GM19035 (cell line): ENCODE results near the gene ZNF385B.
"Not testable (repeated sequence)": the region's sequence is repeated elsewhere in the genome, so short reads cannot be mapped to it uniquely, and the experiment has no call there.

ENCODE experiments used
- ATAC-seq: cut with Tn5 transposase; IDR thresholded peaks from one replicate; pipeline ENCODE4 v1.9.1; 2021; ENCODE audit not compliant: unreplicated experiment

ZNF385B gene

DNA sequence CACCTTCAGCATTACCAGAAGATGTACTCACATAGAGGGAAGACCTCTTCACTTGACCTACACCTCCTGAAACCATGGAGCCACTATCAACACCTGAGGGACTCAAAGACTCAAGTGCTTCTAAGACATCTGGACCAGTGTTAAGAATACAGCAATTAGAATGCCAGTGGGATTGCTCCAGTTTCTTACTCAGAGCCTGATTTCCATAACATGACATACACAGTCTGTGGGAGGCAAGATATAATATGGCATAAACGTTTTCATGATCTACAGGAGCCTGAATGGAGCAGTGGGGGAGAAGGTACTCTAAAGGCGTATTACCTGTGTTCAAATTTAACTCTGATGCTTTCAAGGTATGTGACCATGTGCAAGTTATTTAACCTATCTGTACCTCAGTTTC lies 57.2 kb downstream of the ZNF385B start:
- ATAC-seq, result no peak

DNA sequence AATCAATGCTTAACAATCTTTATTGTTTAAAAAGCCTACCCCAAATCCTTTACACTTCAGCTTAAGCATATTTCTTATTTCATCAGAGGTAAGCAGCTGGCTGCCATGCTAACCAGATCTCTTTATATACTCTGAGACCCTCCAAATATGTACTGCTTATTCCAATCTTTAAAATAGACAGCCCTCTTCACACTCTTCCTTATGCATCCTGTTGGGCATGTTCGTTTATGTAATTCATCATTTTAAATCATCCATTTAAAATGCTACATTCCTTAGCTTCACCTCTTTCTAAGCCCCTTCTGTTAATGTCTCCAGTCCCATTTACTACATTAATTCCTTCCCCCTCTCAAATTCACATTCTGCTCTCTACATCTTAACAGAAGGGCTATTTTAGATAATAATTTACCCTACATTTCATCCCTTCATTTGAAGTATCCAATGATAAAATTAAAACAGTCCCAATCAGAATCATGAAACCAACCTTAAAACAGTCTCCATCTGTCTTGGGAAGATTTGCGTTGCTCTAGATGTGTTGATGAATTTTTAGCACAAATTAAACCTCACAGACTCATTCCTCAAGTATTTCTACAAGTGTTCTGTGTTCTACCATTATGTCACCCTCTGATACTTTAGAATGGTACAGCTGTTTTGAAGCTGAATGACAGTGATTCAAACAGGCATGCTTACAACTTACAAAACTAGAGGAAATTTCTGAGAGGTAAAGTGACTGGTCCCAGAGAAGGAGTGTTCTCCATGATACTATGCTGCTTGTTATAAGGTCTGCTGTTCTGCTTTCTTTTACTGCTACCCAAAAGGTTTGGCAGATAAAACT lies 59.1 kb downstream of the ZNF385B start:
- ATAC-seq, result no peak

DNA sequence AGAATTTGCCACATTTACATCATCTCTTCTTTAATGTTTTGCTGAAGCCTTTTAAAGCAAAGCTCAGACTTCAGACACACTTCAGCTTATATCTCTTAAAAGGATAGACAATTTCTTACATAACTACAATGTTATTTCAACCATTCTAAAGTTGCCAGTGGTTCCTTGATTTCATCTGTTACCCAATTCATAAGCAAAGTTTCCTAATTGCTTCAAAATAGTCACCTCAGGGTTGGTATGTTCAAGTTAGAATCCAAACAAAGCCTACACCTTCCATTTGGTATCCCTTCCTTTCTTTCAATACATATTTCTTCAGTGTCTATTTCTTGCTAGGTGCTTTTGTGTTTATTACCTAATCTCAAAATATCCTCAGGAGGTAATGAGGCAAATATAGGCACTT lies 60.6 kb downstream of the ZNF385B start:
- no peak for ATAC-seq

DNA sequence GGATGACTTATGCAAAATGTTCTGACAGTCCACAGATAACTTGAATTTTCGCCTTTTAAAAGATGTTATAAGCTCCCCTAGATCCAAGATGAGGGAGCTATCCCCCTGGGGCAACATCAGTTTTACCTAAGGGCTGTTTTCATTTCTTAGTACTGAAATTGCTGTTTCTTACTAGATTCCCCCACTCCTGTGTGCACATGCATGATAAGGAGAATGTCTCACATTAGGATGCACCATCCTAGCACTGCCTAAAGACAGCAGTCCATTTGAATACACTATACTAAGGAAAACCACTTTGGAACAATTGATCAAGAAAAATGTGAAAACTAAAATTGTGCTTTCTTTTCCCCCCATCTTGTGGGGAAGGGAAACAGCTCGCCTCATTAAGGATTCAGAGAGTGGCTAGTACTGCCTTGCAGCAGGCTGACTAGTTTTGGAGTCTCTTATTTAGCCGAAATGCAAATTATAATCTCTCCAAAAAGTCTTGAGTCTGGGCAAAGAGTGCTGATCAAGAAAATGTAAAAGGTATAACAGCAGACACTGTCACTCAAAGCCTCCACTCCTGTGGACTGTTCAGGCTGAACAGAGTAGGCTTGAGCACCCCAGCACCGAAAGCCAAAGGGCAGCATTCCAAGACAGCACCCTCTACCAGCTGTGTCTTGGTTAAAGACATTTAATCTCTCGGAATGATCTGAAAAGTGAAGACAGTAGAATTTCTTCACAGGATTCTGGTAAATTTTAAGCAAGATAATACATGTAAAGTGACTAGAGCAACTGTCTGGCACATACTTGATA lies 65.0 kb downstream of the ZNF385B start:
- no peak for ATAC-seq

DNA sequence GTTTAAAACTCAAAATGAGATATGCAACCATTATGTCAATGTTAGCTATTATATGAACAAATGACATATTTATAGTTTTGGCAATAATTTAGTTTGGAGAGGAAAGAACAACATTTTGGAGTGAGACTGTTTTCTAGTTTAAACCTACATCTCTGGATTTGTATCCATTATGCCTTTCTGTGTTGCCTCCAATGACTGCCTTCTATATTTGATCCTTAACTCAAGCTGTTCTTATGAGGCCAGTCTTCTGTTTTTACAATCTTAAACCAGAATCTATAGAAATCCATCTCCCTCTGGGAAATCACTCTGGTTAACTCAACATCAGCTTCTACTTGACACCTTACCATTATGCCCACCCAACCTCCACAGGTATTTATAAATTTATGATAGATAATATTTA lies 67.5 kb downstream of the ZNF385B start:
- no peak for ATAC-seq

DNA sequence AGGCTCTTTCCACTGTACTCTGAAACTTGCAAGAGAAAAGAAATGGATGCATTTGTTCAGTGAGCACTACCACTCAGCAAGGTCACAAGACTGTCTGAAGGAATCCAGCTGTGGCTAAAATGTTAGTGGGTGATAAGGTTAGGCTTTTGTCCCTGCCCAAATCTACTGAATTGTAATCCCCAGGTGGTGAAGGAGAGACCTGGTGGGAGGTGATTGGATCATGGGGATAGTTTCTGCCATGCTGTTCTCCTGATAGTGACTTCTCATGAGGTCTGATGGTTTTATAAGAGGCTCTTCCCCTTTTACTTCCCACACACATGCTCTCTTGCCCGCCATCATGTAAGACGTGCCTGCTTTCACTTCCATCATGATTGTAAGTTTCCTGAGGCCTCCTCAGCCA lies 68.2 kb downstream of the ZNF385B start:
- no peak for ATAC-seq

DNA sequence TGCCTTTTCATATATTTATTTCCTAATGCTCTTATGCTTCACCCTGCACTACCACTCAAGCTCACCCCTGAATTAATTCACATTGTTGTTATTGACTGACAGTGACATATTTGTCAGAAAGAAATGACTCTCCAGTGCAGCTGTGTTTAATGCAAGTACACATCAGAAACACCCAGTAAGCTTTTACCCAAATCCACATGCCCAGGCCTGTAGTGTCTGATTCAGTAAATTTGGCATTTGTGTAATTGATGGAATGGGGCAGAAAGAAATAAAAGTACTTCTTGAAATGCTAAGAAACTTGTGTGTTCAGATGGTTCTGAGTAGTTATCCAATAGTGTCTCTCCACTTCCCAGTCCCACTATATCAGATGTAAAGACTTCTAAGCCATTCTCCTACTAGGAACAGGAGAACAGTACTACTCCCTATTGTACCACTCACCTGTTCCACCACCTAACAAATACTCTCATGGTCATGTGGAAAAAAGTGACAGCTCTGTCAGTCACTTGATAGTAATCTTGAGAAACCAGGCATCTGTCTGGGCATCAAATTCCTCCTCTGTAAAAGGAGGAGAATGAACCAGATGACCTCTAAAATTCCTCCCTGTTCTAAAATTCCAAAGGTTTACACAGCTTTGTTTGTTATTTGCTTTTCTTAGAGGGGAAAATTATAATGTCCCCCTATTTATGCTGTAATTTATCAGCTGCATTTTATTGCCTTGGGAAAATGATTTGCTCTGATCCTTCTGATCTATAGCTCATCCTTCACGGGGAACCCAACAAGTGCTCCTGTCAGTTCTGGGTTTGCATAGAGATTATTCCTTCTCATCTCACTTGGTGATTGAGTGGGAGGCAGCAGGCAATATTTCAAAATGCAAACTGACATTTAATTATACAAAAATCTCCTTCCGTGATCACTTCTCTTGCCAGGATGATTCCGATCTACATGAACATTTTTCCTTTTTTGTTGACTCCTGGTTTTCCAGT lies 70.9 kb downstream of the ZNF385B start:
- ATAC-seq, result no peak

DNA sequence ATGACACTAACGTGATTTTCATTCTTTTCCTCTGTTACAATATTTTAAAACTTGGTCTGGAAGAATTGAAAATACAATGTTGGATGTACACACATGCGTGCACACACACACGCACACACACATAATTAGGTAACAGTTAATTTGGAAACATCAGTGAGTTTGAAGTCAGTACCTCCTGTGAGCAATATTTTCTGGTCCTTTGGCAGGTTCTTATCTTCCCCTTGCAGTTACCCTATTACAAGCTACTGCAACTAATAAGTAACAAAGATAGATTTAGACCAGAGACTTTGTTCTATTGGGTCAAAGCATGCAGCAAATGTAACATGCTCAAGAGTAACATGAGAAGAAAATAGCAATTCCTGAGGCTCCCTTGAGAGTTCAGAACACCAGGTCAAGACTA lies 73.3 kb downstream of the ZNF385B start:
- ATAC-seq, result no peak

DNA sequence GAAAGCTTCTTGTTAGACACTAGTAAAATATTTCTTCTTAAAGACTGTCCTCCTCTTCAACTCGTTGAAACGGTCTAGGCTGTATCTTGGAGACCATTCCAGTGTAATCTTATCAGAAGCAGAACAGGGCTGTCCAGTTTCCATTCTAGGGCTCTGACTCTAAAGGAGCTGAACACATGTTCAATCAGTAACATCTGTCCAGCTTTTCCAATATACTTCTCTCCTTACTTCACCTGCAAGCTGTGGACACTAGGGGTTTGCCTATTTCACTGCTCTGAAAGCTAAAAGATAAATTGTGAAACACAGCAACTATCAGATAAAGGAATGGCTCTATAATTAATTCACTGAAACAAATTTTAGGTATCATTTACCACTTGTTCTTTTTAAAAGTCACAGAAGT lies 73.8 kb downstream of the ZNF385B start:
- no peak for ATAC-seq

DNA sequence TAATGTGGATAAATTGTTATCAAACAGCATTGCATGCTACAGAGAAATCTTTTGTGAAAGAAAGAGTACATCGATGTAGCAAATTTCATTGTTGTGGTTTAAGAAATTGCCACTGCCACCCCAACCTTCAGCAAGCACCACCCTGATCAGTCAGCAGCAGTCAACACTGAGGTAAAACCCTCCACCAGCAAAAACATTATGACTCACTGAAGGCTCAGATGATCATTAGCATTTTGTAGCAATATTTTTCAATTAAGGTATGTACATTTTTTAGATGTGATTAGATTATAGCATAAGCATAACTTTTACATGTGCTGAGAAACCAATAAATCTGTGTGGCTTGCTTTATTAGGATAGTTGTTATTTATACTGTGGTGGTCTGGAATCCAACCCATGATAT lies 75.5 kb downstream of the ZNF385B start:
- ATAC-seq, result no peak

DNA sequence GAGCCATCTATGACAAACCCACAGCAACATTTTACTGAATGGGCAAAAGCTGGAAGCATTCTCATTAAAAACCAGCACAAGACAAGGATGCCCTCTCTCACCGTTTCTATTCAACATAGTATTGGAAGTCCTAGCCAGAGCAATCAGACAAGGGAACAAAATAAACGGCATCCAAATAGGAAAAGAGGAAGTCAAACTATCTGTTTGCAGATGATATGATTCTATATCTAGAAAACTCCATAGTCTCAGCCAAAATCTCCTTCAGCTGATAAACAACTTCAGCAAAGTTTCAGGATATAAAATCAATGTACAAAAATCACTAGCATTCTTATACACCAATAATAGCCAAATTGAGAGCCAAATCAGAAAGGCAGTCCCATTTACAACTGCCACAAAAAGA lies 79.1 kb downstream of the ZNF385B start:
- not testable (repeated sequence) for ATAC-seq

DNA sequence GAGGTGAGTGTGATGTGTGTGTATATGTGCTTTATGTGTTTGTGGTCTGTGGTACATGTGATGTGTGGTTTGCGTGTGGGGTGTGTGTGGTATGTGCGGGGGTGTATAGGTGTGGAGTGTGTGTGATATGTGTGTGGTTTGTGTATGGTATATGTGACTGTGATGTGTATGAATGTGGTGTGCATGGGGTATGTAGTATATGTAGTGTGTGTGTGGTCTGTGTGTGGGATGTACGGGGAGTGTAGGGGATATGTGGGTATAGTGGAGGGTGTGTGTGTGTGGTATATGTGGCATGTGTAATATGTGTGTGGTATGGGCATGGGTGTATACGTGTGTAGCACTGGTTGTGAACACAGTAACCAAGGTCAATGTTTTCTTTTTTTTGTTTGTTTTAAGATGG lies 87.4 kb downstream of the ZNF385B start:
- ATAC-seq, result no peak

DNA sequence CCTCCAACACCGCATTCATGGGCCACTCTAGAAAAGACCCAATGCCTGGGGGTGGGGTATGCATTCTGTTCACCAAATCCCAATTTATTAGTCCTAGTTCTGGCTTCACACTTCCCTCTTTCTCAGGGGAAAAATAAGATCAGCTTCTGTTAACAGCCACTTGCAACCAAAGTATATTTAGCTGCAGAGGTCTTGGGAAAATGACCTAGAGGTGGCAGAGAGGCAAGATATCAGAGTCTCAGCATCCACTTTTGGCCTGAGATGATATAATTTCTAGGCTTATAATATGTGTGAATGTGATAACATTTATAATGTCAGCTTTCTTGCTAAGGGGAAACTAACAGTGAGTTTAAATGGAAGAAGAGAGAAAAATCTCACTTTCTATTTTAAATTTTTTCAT lies 89.1 kb downstream of the ZNF385B start:
- ATAC-seq, result no peak

DNA sequence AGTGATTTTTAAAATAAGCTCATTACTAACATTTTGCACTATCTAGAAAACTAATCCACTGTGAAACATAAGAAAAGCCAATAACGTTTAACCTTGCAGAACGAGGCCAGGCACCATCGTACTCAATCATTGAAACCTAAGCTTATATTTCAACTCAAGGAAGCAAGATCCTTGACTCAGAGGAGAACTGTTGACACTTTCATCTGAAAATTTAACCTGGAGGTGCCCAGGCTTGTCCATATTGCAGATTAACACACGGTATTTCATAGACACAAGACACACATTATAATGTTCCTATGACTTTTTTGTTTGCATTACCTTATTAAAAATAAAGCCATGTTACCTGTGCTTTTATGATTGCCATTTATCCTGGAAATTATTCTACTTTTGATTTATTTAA lies 89.6 kb downstream of the ZNF385B start:
- ATAC-seq, result no peak

DNA sequence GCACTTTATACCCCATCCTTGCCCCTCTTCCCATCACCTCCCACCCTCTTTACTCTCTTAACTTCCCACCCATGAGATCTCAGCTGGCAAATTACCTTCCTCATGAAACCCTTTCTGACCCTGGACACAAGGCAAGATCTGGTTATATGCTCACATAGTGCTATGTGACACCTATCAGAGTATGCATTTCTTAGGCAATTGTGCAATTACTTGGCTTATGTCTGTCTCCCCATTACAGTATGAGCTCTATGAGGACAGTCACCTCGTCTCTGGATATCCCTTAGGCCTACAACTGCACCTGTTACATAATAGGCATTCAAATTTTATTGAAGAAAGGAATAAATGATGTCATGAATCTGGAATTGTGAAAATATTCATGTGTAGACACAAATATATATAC lies 91.4 kb downstream of the ZNF385B start:
- ATAC-seq, result no peak

DNA sequence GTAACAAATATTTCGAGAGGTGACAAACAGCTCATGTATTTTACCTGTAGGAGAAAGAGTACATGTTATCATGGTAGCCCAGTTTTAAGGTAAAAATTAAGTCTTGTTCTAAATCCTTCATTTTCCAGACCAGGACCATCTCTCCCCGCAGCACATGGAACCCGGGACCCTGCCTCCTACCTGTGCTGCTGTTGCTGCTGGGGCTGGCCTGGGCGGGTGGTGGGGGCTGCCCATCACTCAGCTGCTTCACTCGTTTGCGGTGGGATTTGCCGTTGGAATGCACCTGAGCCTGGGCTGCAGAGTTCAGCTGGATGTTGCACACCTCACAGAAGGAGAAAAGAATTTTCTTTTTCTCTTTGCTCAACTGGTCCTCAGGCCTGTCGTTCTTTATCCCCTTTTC lies 92.1 kb downstream of the ZNF385B start:
- no peak for ATAC-seq

DNA sequence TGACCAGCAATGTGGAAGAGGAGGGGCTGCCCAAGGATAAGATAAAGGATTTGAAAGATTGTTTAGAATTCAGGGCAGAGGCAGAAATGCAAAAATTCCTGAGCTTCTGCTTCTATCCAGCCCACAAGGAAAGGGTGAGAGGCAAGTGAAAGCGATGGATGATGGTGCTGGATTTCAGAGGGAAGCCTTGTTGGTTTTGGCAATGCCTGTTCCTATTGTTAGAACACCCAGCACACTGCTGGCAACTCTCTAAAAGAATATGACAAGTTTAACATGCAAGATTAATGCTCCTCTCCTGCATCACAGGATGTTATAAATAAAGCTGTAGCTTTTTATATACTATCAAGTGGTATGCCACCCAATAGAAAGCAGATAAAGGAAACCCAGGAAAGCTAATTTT lies 92.6 kb downstream of the ZNF385B start:
- no peak for ATAC-seq

DNA sequence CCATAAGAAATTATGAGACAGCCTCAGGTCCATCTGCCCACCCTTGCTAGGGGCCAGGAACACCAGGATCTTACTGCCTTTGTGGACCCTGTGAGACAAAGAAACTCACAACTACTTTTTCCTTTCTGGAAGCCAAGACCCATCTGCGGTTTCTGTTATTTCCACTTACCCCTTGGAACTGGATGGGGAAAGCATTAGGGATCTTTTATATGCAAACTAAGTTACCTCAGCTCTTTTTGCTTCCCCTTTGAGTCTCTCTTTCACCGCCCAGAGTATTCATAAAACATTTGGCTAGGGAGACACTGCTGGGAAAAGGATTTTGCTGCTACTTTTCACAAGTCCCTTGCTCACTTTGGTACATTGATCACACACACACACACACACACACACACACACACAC lies 95.7 kb downstream of the ZNF385B start:
- no peak for ATAC-seq

DNA sequence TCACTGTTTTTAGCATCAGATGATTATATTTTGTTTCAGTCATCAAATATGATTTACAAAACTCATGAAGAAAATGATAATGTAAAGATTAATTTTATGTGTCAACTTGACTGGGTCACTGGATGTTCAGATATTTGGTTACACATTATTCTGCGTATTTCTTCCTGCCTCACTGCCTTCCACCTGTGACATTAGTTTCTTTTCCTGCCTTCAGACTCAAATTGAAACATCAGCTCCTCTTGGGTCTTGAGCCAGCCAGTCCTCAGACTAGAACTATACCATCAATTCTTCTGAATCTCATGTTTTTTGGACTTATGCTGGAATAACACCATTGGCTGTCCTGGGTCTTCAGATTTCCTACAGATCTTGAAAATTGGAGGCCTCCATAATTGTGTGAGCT lies 96.7 kb downstream of the ZNF385B start:
- no peak for ATAC-seq

DNA sequence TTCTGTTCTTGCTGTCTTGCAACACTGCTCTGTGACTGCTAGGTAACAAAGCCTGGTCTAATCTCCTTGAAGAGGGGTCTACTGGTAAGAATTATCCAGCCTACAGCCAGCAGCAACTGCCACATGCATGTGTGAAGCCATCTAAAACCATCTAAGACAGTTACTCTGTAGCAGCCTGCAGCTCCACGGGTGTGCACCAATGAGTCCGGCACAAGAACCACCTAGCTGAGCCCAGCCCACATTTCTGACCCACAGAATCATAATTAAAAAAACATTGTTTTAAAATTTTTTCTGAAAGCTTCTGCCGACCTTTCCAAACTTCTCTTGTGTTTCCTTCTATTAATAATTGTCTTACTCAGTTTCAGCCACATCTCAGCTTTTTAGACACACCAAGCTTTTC lies 102.8 kb downstream of the ZNF385B start:
- ATAC-seq, result no peak

DNA sequence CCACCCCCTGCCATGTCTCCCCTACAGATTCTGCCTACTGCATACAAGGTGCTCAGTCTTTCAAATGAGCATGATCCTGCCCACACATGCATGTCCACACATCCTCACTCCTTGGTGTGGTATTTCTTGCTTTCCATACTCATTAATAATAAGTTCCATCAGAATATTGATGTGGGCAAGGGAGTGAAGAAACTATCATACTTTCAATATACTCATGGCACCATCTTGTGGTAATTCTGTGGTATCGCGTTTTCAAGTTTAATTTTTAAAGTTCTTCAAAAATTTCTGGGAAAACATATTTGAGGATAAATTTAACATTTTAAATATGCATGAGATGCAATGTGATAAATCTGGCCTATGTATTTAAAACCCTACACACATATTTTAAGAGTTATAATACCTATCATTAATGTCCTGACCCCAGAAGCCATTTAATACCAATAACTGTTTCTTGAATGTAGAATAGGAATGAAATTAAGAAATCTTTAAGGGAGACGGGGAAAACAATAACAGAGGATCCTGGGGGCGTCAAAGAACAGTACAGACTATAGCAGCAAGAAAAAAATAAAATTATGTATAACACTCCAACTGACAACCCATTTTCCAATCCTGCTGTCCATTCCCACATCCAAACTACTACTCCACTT lies 110.1 kb downstream of the ZNF385B start:
- ATAC-seq, result no peak
